Subcutaneous adipose tissue (tissue), 4 donors: ENCODE measurements around the gene NPPA. TPM values are rescaled to one million over a fixed set of nuclear protein-coding genes. Genes with fewer than 3 reads are reported as not detected.

Source experiments
- CTCF ChIP-seq: fragments of 450-650 bp; IDR thresholded peaks from one replicate; pipeline ENCODE4 v1.5.1; 2016; ENCODE audit warnings: low read depth, mild to moderate bottlenecking, control low read depth, antibody characterized with exemption, moderate library complexity
- total RNA-seq, 4 donors: library from RNA; depleted of rRNA; stranded (reverse); fragments of >200 nt; gene quantifications; one replicate each; pipeline ENCODE4 v1.1.0, GENCODE V29; 2016

Gene NPPA
- total RNA-seq, 4 donors from 2014 or later, result not detected

- no peak for TF ChIP-seq CTCF
Measured at GRCh38 chr1:11885916-11886315, 38.3 kb upstream of the NPPA start.

- TF ChIP-seq CTCF, result no peak
Measured at GRCh38 chr1:11882814-11883538, 35.4 kb upstream of the NPPA start.

- TF ChIP-seq CTCF, result no peak
Measured at GRCh38 chr1:11881749-11882441, 34.3 kb upstream of the NPPA start.

GRCh38 chr1:11880911-11881748, 33.5 kb upstream of the NPPA start:
- TF ChIP-seq CTCF, result no peak

- no peak for TF ChIP-seq CTCF
Measured at GRCh38 chr1:11880181-11880575, 32.6 kb upstream of the NPPA start.

- TF ChIP-seq CTCF, result no peak
Measured at GRCh38 chr1:11879311-11880180, 32.0 kb upstream of the NPPA start.
